ENCODE results near the gene PARP15.
"Not testable (repeated sequence)": the region's sequence is repeated elsewhere in the genome, so short reads cannot be mapped to it uniquely, and the experiment has no call there.

PARP15 gene

GRCh38 chr3:122679085-122679881 is 101.8 kb downstream of the PARP15 start:
- ChIA-PET POLR2A (interaction anchor here (1.3 to 1.8 kb wide), 3 partner anchors 115 to 263 kb away, joined by 3 to 10 read pairs (median 4); partner anchors contain the start of genes DTX3L, KPNA1, PARP9 and WDR5B), CTCF (interaction anchor here (0.6 to 2.8 kb wide), 14 partner anchors 11 to 1136 kb away, joined by 3 to 15 read pairs (median 4); partner anchors contain the start of genes DTX3L and PARP9)
- DNase-seq (ENCODE audit: extremely low spot score), result peak; percentile 74
- TF ChIP-seq LEF1 (IDR thresholded peaks at IDR 0.05; ENCODE audit: borderline replicate concordance) (no peak), TARDBP (IDR thresholded peaks at IDR 0.05) (no peak), FOXA1 (IDR thresholded peaks at IDR 0.05) (no peak), ZNF384 (IDR thresholded peaks at IDR 0.05) (no peak), L3MBTL2 (conservative IDR thresholded peaks at IDR 0.05) (no peak), FOXM1 (IDR thresholded peaks at IDR 0.05; ENCODE audit: borderline replicate concordance) (no peak), HDGF (IDR thresholded peaks at IDR 0.05; ENCODE audit: borderline replicate concordance) (no peak)

GRCh38 chr3:122679882-122680474 is 102.5 kb downstream of the PARP15 start:
- ChIA-PET POLR2A (interaction anchor here (1.4 to 1.8 kb wide), 2 partner anchors 115 to 165 kb away, joined by 3 to 10 read pairs; partner anchors contain the start of genes DTX3L, KPNA1 and PARP9), CTCF (interaction anchor here (0.6 to 2.8 kb wide), 10 partner anchors 11 to 1137 kb away, joined by 3 to 15 read pairs (median 5); partner anchors contain the start of genes DTX3L and PARP9)
- TF ChIP-seq HDGF (IDR thresholded peaks at IDR 0.05; ENCODE audit: borderline replicate concordance) (no peak), SP1 (IDR thresholded peaks at IDR 0.05) (no peak), SUZ12 (IDR thresholded peaks at IDR 0.05) (no peak), ZNF384 (IDR thresholded peaks at IDR 0.05) (no peak), ELF4 (IDR thresholded peaks at IDR 0.05) (no peak), FOXM1 (IDR thresholded peaks at IDR 0.05; ENCODE audit: borderline replicate concordance) (no peak), ARNT (IDR thresholded peaks at IDR 0.05) (no peak), FOXA1 (IDR thresholded peaks at IDR 0.05) (no peak), L3MBTL2 (conservative IDR thresholded peaks at IDR 0.05) (no peak), TARDBP (IDR thresholded peaks at IDR 0.05) (no peak), FOXK2 (IDR thresholded peaks at IDR 0.05) (no peak)
- DNase-seq (ENCODE audit: extremely low spot score), result no peak

GRCh38 chr3:122680475-122681283 is 103.2 kb downstream of the PARP15 start, which contains the start of gene PARP14:
TSS of gene PARP14 (plus strand) at chr3:122680839. CDS start at chr3:122680884, 45 bp downstream.
- DNase-seq (ENCODE audit: extremely low spot score), result no peak
- ChIA-PET POLR2A (no interaction called here), CTCF (no interaction called here)
- TF ChIP-seq LEF1 (IDR thresholded peaks at IDR 0.05; ENCODE audit: borderline replicate concordance), result no peak
- TF ChIP-seq ZNF384 (IDR thresholded peaks at IDR 0.05), result no peak
- TF ChIP-seq SUZ12 (IDR thresholded peaks at IDR 0.05), result no peak
- TF ChIP-seq TARDBP (IDR thresholded peaks at IDR 0.05), result no peak

GRCh38 chr3:122681284-122681973 is 104.0 kb downstream of the PARP15 start:
- POLR2A ChIA-PET, result no interaction called here
- DNase-seq (ENCODE audit: extremely low spot score), result no peak
- TF ChIP-seq FOXK2 (IDR thresholded peaks at IDR 0.05), result no peak
- no peak for TF ChIP-seq HDGF (IDR thresholded peaks at IDR 0.05; ENCODE audit: borderline replicate concordance)
- TF ChIP-seq BHLHE40 (IDR thresholded peaks at IDR 0.05; ENCODE audit: borderline replicate concordance), result no peak
- no peak for TF ChIP-seq SUZ12 (IDR thresholded peaks at IDR 0.05)
- TF ChIP-seq LEF1 (IDR thresholded peaks at IDR 0.05; ENCODE audit: borderline replicate concordance), result no peak
- TF ChIP-seq TARDBP (IDR thresholded peaks at IDR 0.05), result no peak
- no peak for TF ChIP-seq ZNF384 (IDR thresholded peaks at IDR 0.05)
- CTCF ChIA-PET, result no interaction called here

GRCh38 chr3:122681974-122682409 is 104.5 kb downstream of the PARP15 start:
- POLR2A ChIA-PET, result no interaction called here

GRCh38 chr3:122682778-122683411 is 105.4 kb downstream of the PARP15 start:
- CTCF ChIA-PET, POLR2A ChIA-PET: not testable (repeated sequence)

More at GRCh38 chr3:122681974-122682409, 104.5 kb downstream of the PARP15 start:
- TF ChIP-seq FOXM1 (IDR thresholded peaks at IDR 0.05; ENCODE audit: borderline replicate concordance) (no peak), TARDBP (IDR thresholded peaks at IDR 0.05) (no peak), ELF4 (IDR thresholded peaks at IDR 0.05) (no peak), PKNOX1 (IDR thresholded peaks at IDR 0.05) (no peak), BHLHE40 (IDR thresholded peaks at IDR 0.05; ENCODE audit: borderline replicate concordance) (no peak), SP1 (IDR thresholded peaks at IDR 0.05) (no peak), LEF1 (IDR thresholded peaks at IDR 0.05; ENCODE audit: borderline replicate concordance) (no peak), HDGF (IDR thresholded peaks at IDR 0.05; ENCODE audit: borderline replicate concordance) (no peak)
- DNase-seq (ENCODE audit: extremely low spot score), result no peak
- CTCF ChIA-PET, result no interaction called here

GRCh38 chr3:122687298-122687697 is 109.8 kb downstream of the PARP15 start:
- ChIA-PET POLR2A (no interaction called here), CTCF (interaction anchor here (0.6 kb wide), 1 partner anchor 68 kb away, joined by 4 read pairs; no protein-coding TSS in a partner anchor)
- no peak for DNase-seq (ENCODE audit: extremely low spot score)
- TF ChIP-seq ELF4 (IDR thresholded peaks at IDR 0.05) (no peak), BHLHE40 (IDR thresholded peaks at IDR 0.05; ENCODE audit: borderline replicate concordance) (no peak), NFRKB (IDR thresholded peaks at IDR 0.05) (no peak), SP1 (IDR thresholded peaks at IDR 0.05) (no peak), FOXA1 (IDR thresholded peaks at IDR 0.05) (no peak), PKNOX1 (IDR thresholded peaks at IDR 0.05) (no peak), LEF1 (IDR thresholded peaks at IDR 0.05; ENCODE audit: borderline replicate concordance) (no peak), FOXM1 (IDR thresholded peaks at IDR 0.05; ENCODE audit: borderline replicate concordance) (no peak), CTBP1 (IDR thresholded peaks at IDR 0.05; ENCODE audit: borderline replicate concordance) (no peak), ZNF384 (IDR thresholded peaks at IDR 0.05) (no peak), TARDBP (IDR thresholded peaks at IDR 0.05) (no peak), L3MBTL2 (conservative IDR thresholded peaks at IDR 0.05) (no peak)

More at GRCh38 chr3:122682778-122683411, 105.4 kb downstream of the PARP15 start:
- DNase-seq (ENCODE audit: extremely low spot score), result not testable (repeated sequence)
